H54 (cell line): ENCODE results near the gene MLXIP.

Experiments
- DNase-seq: peaks from one replicate; pipeline ENCODE4 v3.0.0; 2011; ENCODE audit warnings: low spot score, mixed read lengths; ENCODE audit not compliant: insufficient read length
- FAIRE-seq: peaks from 3 replicates; lab custom pipeline; 2011; peaks lifted over from hg19 to GRCh38; lab: Jason Lieb, UNC
- POLR2A ChIP-seq: IDR thresholded peaks from 2 replicates; pipeline ENCODE4 v1.6.1; 2011; ENCODE audit warnings: low read depth, mild to moderate bottlenecking, low read length

MLXIP gene

GRCh38 chr12:122126713-122127597 lies 48.4 kb downstream of the MLXIP start:
- no peak for FAIRE-seq
- TF ChIP-seq POLR2A = no peak
- DNase-seq = no peak

DNA sequence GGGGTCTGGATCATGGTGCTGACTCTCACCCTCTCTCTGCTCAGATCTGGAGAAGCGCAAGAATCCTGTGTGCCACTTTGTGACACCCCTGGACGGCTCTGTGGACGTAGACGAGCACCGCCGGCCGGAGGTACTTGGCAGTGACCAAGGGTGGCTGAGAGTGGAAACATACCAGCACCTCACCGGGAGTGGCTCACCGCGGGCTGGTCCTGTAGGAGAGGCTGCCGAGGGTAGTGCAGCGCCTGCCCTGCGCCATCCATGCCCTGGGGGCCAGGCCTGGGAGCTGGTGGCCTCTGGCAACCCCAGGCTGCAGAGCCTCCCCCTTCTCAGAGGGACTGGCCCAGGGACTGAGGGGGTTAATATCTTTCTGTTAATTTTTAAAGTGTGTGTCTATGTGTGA lies 49.3 kb downstream of the MLXIP start:
- FAIRE-seq (no peak), DNase-seq (no peak)
- no peak for TF ChIP-seq POLR2A

- no peak for TF ChIP-seq POLR2A
- DNase-seq (no peak), FAIRE-seq (no peak)
These were observed 49.9 kb downstream of the MLXIP start for GRCh38 chr12:122128481-122128880.

- no peak for TF ChIP-seq POLR2A
- FAIRE-seq = no peak
- no peak for DNase-seq
These were observed 50.6 kb downstream of the MLXIP start for GRCh38 chr12:122129131-122129530.

GRCh38 chr12:122130150-122130549 lies 51.6 kb downstream of the MLXIP start:
- FAIRE-seq = peak; percentile 85
- TF ChIP-seq POLR2A = no peak
- DNase-seq = peak; percentile 90

- DNase-seq = no peak
- FAIRE-seq = no peak
- TF ChIP-seq POLR2A = no peak
These were observed 54.8 kb downstream of the MLXIP start for GRCh38 chr12:122133192-122133950.

- TF ChIP-seq POLR2A = no peak
- FAIRE-seq (no peak), DNase-seq (no peak)
These were observed 57.0 kb downstream of the MLXIP start for GRCh38 chr12:122135437-122136031.

GRCh38 chr12:122137229-122137628 lies 58.7 kb downstream of the MLXIP start:
- DNase-seq (no peak), FAIRE-seq (no peak)
- TF ChIP-seq POLR2A = no peak

DNA sequence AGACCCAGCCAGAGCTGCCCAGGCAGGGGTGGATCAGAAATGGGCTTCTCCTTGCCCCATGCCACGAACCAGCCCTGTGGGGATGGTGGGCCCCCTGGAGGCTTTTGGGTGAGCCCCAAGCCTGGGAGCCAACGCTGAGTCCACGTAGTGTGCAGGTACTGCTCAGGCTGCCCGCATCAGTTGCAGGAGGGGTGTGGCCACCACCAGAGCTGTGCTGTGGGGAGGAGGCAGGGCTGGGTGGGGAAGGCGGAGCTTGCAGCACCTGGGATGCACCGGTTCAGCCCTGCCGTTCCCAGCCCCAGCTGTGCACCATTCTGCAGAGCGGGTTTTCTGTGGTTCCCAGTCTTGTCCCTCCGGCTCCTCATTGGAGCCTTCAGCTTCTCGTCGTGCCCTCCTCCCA lies 59.1 kb downstream of the MLXIP start:
- no peak for TF ChIP-seq POLR2A
- DNase-seq (no peak), FAIRE-seq (no peak)

GRCh38 chr12:122138181-122138580 lies 59.6 kb downstream of the MLXIP start:
- DNase-seq = no peak
- FAIRE-seq = no peak
- TF ChIP-seq POLR2A = no peak

DNA sequence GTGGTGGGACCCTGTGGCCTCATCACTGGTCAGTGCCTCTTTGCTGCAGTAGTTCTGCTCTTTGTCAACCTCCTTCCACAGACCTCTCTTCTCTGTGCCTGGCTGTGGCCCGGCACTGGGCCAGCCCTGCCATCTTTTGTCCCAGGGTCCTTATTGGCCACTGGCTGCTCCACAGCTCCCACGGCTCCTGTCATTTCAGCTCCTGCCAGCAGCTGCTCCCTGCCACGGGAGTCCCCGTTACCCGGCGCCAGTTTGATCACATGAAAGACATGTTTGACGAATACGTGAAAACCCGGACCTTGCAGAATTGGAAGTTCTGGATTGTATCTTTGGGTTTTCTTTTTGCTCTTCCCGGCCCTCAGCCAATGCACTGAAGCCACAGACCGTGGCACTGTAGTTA lies 60.1 kb downstream of the MLXIP start:
- FAIRE-seq (no peak), DNase-seq (no peak)
- TF ChIP-seq POLR2A = no peak

- FAIRE-seq (no peak), DNase-seq (no peak)
- TF ChIP-seq POLR2A = no peak
These were observed 60.7 kb downstream of the MLXIP start for GRCh38 chr12:122139266-122139665.

DNA sequence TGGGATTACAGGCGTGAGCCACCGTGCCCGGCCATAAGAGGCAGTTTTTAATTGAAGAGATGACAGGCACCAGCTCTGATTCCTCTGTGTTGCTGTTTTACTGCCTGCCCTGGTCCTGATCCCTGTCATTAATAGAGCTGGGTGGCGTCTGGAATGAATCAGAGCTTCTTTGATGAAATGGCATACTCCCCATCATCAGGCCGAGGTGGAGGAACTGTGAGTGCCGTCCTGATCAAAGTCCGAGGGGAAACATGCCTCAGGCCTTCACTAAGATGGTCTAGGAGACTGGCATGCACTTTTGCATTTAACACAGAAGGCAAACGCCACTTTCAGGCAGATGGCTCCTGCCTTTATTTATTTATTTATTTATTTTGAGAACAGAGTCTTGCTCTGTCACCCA lies 61.4 kb downstream of the MLXIP start:
- no peak for FAIRE-seq
- TF ChIP-seq POLR2A = no peak

GRCh38 chr12:122140467-122141257 lies 62.1 kb downstream of the MLXIP start:
- no peak for TF ChIP-seq POLR2A
- FAIRE-seq = no peak
- DNase-seq = no peak

More for the DNA sequence above, 61.4 kb downstream of the MLXIP start:
- no peak for DNase-seq
